ENCODE data around the gene UBXN10.

Gene UBXN10

DNA sequence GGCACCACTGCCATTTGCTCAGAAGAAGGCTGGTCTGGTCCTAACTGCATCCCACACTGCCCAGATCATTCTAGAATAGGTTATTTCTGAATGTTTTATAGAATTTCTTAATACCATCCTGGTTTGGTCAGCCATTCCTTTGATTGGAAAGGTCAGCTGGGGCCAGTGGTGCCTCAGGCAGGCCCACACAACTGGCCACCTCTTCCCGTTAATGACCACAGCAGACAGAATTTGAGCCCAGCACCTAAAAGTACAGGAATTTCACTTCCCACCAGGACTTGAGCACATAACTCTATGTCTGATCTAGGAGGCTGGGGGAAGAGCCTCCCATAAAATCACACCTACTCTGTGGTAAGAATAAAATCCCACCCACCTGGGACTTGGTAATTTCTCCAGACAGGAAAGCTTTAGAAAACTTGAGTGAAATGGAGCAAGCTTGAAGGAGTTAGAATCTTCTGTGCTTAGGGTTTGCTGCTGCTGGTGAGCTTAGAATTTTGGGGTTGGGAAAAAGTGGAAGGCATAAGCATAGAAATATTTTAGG, 7.0 kb downstream of the UBXN10 start:
- TF ChIP-seq, protein P1, sequence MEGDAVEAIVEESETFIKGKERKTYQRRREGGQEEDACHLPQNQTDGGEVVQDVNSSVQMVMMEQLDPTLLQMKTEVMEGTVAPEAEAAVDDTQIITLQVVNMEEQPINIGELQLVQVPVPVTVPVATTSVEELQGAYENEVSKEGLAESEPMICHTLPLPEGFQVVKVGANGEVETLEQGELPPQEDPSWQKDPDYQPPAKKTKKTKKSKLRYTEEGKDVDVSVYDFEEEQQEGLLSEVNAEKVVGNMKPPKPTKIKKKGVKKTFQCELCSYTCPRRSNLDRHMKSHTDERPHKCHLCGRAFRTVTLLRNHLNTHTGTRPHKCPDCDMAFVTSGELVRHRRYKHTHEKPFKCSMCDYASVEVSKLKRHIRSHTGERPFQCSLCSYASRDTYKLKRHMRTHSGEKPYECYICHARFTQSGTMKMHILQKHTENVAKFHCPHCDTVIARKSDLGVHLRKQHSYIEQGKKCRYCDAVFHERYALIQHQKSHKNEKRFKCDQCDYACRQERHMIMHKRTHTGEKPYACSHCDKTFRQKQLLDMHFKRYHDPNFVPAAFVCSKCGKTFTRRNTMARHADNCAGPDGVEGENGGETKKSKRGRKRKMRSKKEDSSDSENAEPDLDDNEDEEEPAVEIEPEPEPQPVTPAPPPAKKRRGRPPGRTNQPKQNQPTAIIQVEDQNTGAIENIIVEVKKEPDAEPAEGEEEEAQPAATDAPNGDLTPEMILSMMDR (IDR thresholded peaks at IDR 0.05): no peak

DNA sequence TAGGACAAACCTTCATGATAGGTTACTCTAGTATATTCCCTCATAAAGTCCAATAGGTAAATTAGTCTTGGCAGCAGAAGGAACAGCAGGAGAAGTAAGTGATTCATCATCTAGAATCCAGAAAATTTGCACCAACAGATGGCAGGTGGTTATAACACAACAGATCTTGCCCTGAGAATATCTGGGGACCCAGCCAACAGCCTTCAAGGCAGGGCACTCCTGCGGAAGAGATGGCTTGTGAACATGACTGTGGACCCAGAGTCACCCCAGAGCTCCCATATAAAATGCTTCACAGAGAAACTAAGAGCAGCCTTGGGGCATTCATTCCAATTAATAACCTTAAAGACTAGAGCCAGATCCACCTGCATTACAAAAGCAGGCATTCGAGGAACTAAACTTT, 8.3 kb downstream of the UBXN10 start:
- TF ChIP-seq, protein P1 (IDR thresholded peaks at IDR 0.05): no peak

DNA sequence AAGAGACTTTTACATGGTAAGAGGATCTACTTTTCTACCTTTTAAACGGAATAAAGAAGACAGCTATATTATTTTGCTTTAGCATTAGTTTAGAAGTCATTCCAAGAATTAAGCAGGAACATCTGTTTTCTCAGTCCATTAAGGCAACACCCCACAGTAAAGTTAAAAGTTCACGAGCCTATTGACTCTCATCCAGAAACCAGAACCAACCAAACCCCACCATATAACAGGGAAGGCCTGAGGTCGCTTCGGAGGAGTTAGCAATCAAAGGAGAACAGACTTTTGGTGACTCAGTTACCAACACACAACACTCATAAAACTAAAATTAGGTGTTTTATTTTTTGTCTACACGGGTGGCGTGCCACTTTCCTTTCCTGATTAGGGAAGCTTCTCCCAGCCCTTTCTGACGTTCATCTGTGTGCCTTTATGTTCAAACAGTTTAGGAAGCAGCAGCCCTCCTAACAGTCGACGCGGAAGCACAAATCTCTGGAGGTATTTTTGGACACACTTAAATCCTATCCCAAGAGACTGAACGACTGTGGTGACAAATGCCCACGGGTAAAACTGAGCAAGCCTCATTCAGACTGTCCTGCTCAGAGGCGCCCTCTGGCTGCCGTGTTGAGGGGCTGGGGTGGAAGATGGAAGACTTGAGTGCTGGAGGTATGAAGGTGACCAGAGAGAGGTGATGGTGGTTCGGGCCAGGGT, 9.0 kb downstream of the UBXN10 start:
- TF ChIP-seq, protein P1 (IDR thresholded peaks at IDR 0.05): peak; percentile 67

DNA sequence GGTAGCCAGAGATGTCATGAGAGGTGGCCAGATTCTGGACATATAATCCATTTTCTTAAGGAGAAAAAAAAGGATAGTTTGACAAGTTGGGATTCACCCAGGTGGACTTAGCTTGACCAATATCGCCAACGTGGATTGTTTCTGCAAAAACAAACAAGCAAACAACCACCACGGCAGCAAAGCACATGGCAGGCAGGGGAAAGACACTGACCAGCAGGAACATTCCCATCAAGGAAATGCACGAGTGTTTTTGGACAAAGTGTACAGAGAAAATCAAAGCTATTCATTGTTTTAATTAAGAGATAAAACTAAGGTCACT, 9.5 kb downstream of the UBXN10 start:
- TF ChIP-seq, protein P1 (IDR thresholded peaks at IDR 0.05): no peak; the same call in 1 of the 2 replicates

DNA sequence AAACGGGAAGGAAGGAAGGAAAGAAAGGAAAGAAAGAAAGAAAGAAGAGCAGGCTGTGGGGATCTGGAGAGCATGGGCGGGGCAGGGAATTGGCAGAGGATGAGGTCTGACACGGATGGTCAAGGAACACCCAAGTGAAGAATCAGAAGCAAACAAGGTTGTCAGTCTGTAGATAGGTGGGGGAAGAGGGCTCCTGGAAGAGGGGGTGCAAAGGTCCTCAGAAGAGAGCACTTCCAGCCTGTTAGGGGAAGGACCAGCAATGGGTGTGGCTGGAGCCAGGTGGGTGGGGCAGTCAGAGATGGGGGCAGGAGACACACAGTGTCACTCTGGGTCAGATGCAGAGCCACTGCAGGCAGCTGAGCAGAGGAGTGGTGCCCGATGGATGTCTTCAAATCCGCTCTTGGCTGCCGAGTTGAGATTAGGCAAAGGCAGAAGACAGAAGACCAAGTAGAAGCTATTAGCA, 11.5 kb downstream of the UBXN10 start:
- TF ChIP-seq, protein P1 (IDR thresholded peaks at IDR 0.05): no peak

DNA sequence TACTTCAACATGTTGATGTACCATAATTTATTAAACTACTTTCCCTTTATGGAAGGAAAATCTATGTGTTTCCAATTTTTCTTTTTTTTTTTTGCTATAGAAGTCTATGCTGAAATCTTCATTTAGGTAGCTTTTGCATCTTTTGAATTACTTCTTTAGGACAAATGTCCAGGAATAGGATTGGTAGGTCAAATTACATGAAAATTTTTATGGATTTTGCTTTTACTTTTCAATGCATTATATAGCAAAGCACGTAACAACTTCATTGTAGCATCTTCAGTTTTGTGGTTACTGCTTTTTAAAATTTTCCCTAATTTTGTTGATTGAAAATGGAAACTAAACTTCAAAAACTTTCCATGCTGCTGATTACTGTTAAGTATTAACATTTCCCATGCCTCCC, 12.4 kb downstream of the UBXN10 start:
- TF ChIP-seq, protein P1 (IDR thresholded peaks at IDR 0.05): no peak

DNA sequence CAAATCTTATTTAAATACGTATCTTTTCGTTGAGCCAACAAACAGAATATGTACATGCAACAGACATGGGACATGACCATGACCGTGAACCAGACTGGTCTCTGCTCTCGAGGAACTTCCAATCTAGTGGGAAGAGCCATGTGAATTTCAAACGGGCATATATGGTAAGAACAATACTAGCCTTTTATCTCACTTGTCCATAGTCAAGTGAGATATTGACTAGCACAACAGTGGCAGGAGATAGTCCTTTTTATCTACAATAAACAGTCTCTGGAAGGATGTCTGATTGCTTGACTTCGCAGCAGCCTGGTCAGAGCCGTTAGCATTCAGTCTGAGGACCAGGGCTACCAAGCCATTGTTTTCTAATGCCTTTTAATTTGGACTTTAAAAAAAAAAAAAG, 13.0 kb downstream of the UBXN10 start:
- TF ChIP-seq, protein P1 (IDR thresholded peaks at IDR 0.05): no peak

All from LNCAP (cell line).